Gastrocnemius medialis (tissue), 4 donors: ENCODE results near the gene DUSP22. TPM values are rescaled to one million over a fixed set of nuclear protein-coding genes. Genes with fewer than 3 reads are reported as not detected.

Source experiments
- ATAC-seq, 2 donors: fragments of 150-250 bp; one replicate each; pipeline ENCODE4 v1.9.1; 2016
- DNase-seq, 2 donors: peaks; one replicate each; pipeline ENCODE4 v3.0.0-alpha.2; 2019
- H3K27ac ChIP-seq, 4 donors: fragments of 200-600 bp; sonication (generic); 1 replicate in 1 of 4; 2 replicates in 3 of 4; pipeline ENCODE4 v1.5.1; 2016 to 2018; ENCODE audit warnings: mild to moderate bottlenecking in 2 of 4, moderate library complexity in 1 of 4
- H3K27me3 ChIP-seq, 3 donors: fragments of 200-600 bp; sonication (generic) in 2 of 3; 1 replicate in 1 of 3; 2 replicates in 2 of 3; pipeline versions ENCODE4 v1.5.1 to v1.6.0; 2016 to 2019; ENCODE audit warnings: mild to moderate bottlenecking in 1 of 3, moderate library complexity in 1 of 3
- H3K36me3 ChIP-seq, 2 donors: fragments of 200-600 bp; sonication (generic) in 1 of 2; one replicate each; pipeline ENCODE4 v1.5.1; 2017 to 2018
- H3K4me1 ChIP-seq, 2 donors: fragments of 200-600 bp; sonication (generic) in 1 of 2; one replicate each; pipeline ENCODE4 v1.5.1; 2016 to 2017; ENCODE audit warnings: mild to moderate bottlenecking in 2 of 2
- H3K4me3 ChIP-seq, 4 donors: fragments of 200-600 bp; sonication (generic) in 3 of 4; 1 replicate in 1 of 4; 2 replicates in 3 of 4; pipeline ENCODE4 v1.5.1; 2016 to 2019; ENCODE audit warnings: mild to moderate bottlenecking in 2 of 4
- H3K9me3 ChIP-seq, 3 donors: fragments of 200-600 bp; sonication (generic) in 2 of 3; 1 replicate in 1 of 3; 2 replicates in 2 of 3; pipeline ENCODE4 v1.5.1; 2016 to 2019
- CTCF ChIP-seq, 5 experiments: fragments of 450-650 bp in 3 of 5; fragments of 200-600 bp in 2 of 5; sonication (generic) in 2 of 5; IDR thresholded peaks in 4 of 5; conservative IDR thresholded peaks in 1 of 5; 1 replicate in 4 of 5; 2 replicates in 1 of 5; pipeline ENCODE4 v1.5.1; 2016 to 2019; ENCODE audit warnings: antibody characterized with exemption in 5 of 5, mild to moderate bottlenecking in 3 of 5, moderate library complexity in 3 of 5
- POLR2A ChIP-seq, 2 donors: fragments of 450-650 bp; IDR thresholded peaks; one replicate each; pipeline ENCODE4 v1.6.1; 2017; ENCODE audit warnings: antibody characterized with exemption in 2 of 2, mild to moderate bottlenecking in 2 of 2, moderate library complexity in 2 of 2
- in situ Hi-C, 4 donors: fragments of 200-750 bp; cut with MboI; loops; one replicate each; pipeline versions ENCODE4 v1.15.0 to v1.8.0; 2017; ENCODE audit warnings: low sequenced_read_pairs in 4 of 4
- intact Hi-C: fragments of 100-400 bp; cut with DNase I; formaldehyde crosslinking; loops from one replicate; pipeline ENCODE4 v1.15.1; 2023; ENCODE audit warnings: low total_unique reads
- total RNA-seq, 4 donors: library from RNA; depleted of rRNA; stranded (reverse); fragments of >200 nt; gene quantifications; one replicate each; pipeline versions ENCODE4 v1.1.0 to v1.2.3, GENCODE V29; 2016

DUSP22 gene
- total RNA-seq, 4 donors from 2014 or later = 53.4 to 70.7 (median 61.3) TPM

- DNase-seq (no peak), ATAC-seq (no peak)
- in situ Hi-C loops (no loop called here), intact Hi-C loops (no loop called here)
- no peak for TF ChIP-seq POLR2A (IDR thresholded peaks at IDR 0.05)
- TF ChIP-seq CTCF (IDR thresholded peaks at IDR 0.05 in 4 of 5, conservative IDR thresholded peaks at IDR 0.05 in 1 of 5) = no peak
- Histone ChIP-seq H3K36me3 (no peaks in the 10 kb centered on the region), H3K9me3 (no peaks in the 10 kb centered on the region), H3K4me3 (no peak overlapping the region), H3K27ac (no peak overlapping the region), H3K4me1 (no peaks in the 10 kb centered on the region), H3K27me3 (peaks cover 0 to 4% (median 0%) of the 10 kb centered on the region in 3 donors)
Measured at GRCh38 chr6:255751-256083, 36.6 kb upstream of the DUSP22 start.

DNA sequence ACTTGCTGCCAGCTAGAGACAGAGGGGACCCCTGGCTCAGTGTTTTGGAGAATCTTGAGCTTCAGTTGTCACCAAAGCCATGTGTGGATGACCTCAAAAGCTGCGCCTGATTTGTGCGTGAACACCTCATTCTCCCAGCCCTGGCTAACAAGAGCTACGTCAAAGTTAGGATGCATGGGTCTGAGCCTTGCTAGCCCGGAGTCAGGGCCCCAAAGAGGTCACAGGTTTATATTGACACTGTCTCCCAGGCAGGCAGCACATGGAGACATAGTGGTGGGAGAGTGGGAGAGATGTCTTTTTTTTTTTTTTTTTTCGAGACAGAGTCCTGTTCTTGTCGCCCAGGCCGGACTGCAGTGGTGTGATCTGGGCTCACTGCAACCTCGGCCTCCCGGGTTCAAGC lies 36.1 kb upstream of the DUSP22 start:
- H3K27ac ChIP-seq = no peak overlapping the region
- no peaks in the 10 kb centered on the region for H3K36me3 ChIP-seq
- no peak for TF ChIP-seq POLR2A (IDR thresholded peaks at IDR 0.05)
- no peak for TF ChIP-seq CTCF (IDR thresholded peaks at IDR 0.05 in 4 of 5, conservative IDR thresholded peaks at IDR 0.05 in 1 of 5)
- ATAC-seq = no peak
- in situ Hi-C loops = no loop called here
- H3K4me1 ChIP-seq = no peaks in the 10 kb centered on the region
- no peak for DNase-seq
- no peak overlapping the region for H3K4me3 ChIP-seq
- peaks cover 0 to 4% (median 0%) of the 10 kb centered on the region in 3 donors for H3K27me3 ChIP-seq
- no peaks in the 10 kb centered on the region for H3K9me3 ChIP-seq
- intact Hi-C loops = no loop called here

GRCh38 chr6:257031-257725 lies 35.1 kb upstream of the DUSP22 start:
- Histone ChIP-seq H3K9me3 (no peaks in the 10 kb centered on the region), H3K4me3 (no peak overlapping the region), H3K27ac (no peak overlapping the region), H3K36me3 (no peaks in the 10 kb centered on the region), H3K4me1 (no peaks in the 10 kb centered on the region), H3K27me3 (peaks cover 0 to 4% (median 0%) of the 10 kb centered on the region in 3 donors)
- ATAC-seq (peak; percentile 33 to 51), DNase-seq (no peak)
- in situ Hi-C loops = no loop called here
- TF ChIP-seq POLR2A (IDR thresholded peaks at IDR 0.05) = no peak
- no peak for TF ChIP-seq CTCF (IDR thresholded peaks at IDR 0.05 in 4 of 5, conservative IDR thresholded peaks at IDR 0.05 in 1 of 5)
- intact Hi-C loops = no loop called here

GRCh38 chr6:257774-258173 lies 34.5 kb upstream of the DUSP22 start:
- H3K4me1 ChIP-seq = no peaks in the 10 kb centered on the region
- TF ChIP-seq POLR2A (IDR thresholded peaks at IDR 0.05) (no peak), CTCF (IDR thresholded peaks at IDR 0.05 in 4 of 5, conservative IDR thresholded peaks at IDR 0.05 in 1 of 5) (no peak)
- no peaks in the 10 kb centered on the region for H3K9me3 ChIP-seq
- DNase-seq (no peak), ATAC-seq (no peak)
- in situ Hi-C loops (no loop called here), intact Hi-C loops (no loop called here)
- no peak overlapping the region for H3K27ac ChIP-seq
- peaks cover 0 to 4% (median 0%) of the 10 kb centered on the region in 3 donors for H3K27me3 ChIP-seq
- H3K4me3 ChIP-seq = no peak overlapping the region
- no peaks in the 10 kb centered on the region for H3K36me3 ChIP-seq

GRCh38 chr6:259316-259715 lies 33.0 kb upstream of the DUSP22 start:
- no peak for ATAC-seq
- in situ Hi-C loops = no loop called here

More at GRCh38 chr6:259316-259715, 33.0 kb upstream of the DUSP22 start:
- intact Hi-C loops = no loop called here
- no peaks in the 10 kb centered on the region for H3K9me3 ChIP-seq
- no peaks in the 10 kb centered on the region for H3K36me3 ChIP-seq
- H3K27me3 ChIP-seq = no peaks in the 10 kb centered on the region
- H3K4me1 ChIP-seq = no peaks in the 10 kb centered on the region
- no peak overlapping the region for H3K27ac ChIP-seq
- no peak overlapping the region for H3K4me3 ChIP-seq
- DNase-seq = no peak
- TF ChIP-seq CTCF (IDR thresholded peaks at IDR 0.05 in 4 of 5, conservative IDR thresholded peaks at IDR 0.05 in 1 of 5) (no peak), POLR2A (IDR thresholded peaks at IDR 0.05) (no peak)
